DMS 273 treated with DMSO at 0.1 percent for 48 hours (cell line): Measurements from ENCODE around the gene PLP2.
A peak's percentile ranks its signal among the peaks of the same experiment; 100 is the strongest.
"Not testable (repeated sequence)": the region's sequence is repeated elsewhere in the genome, so short reads cannot be mapped to it uniquely, and the experiment has no call there.

Experiments
- DNase-seq: peaks from one replicate; lab custom pipeline; 2025; lab: John Stamatoyannopoulos, UW

The PLP2 gene

GRCh38 chrX:49171752-49172279, at the start of gene PLP2:
PLP2 (plus strand) TSS chrX:49171898; CDS start chrX:49172001, 103 bp downstream.
- DNase-seq = no peak

- no peak for DNase-seq
Observed at GRCh38 chrX:49122499-49122898, 49.2 kb upstream of the PLP2 start.

- DNase-seq = not testable (repeated sequence)
Observed at GRCh38 chrX:49127742-49128258, 43.9 kb upstream of the PLP2 start.

- no peak for DNase-seq
Observed at GRCh38 chrX:49129427-49129826, 42.3 kb upstream of the PLP2 start.

- DNase-seq = not testable (repeated sequence)
Observed at GRCh38 chrX:49132275-49132674, 39.4 kb upstream of the PLP2 start.

- DNase-seq = no peak
Observed at GRCh38 chrX:49133759-49134158, 37.9 kb upstream of the PLP2 start.

- no peak for DNase-seq
Observed at GRCh38 chrX:49137492-49137891, 34.2 kb upstream of the PLP2 start.

GRCh38 chrX:49139713-49140112, 32.0 kb upstream of the PLP2 start:
- no peak for DNase-seq

- not testable (repeated sequence) for DNase-seq
Observed at GRCh38 chrX:49142264-49142663, 29.4 kb upstream of the PLP2 start.

- DNase-seq = not testable (repeated sequence)
Observed at GRCh38 chrX:49143154-49143553, 28.5 kb upstream of the PLP2 start.

- DNase-seq = no peak
Observed at GRCh38 chrX:49147282-49147681, 24.4 kb upstream of the PLP2 start.

GRCh38 chrX:49147936-49148335, 23.8 kb upstream of the PLP2 start:
- no peak for DNase-seq

- DNase-seq = not testable (repeated sequence)
Observed at GRCh38 chrX:49148390-49149100, 23.2 kb upstream of the PLP2 start.

GRCh38 chrX:49149291-49149690, 22.4 kb upstream of the PLP2 start:
- not testable (repeated sequence) for DNase-seq

- no peak for DNase-seq
Observed at GRCh38 chrX:49153467-49153866, 18.2 kb upstream of the PLP2 start.

- DNase-seq = no peak
Observed at GRCh38 chrX:49155243-49155899, 16.3 kb upstream of the PLP2 start.

- DNase-seq = peak; percentile 28
Observed at GRCh38 chrX:49155900-49156837, 15.5 kb upstream of the PLP2 start.

GRCh38 chrX:49157194-49157593, 14.5 kb upstream of the PLP2 start:
- no peak for DNase-seq

GRCh38 chrX:49160908-49161307, 10.8 kb upstream of the PLP2 start:
- DNase-seq = no peak

- DNase-seq = no peak
Observed at GRCh38 chrX:49161632-49162031, 10.1 kb upstream of the PLP2 start.

GRCh38 chrX:49162620-49163019, 9.1 kb upstream of the PLP2 start, which contains the start of gene MAGIX:
MAGIX (plus strand) TSS chrX:49162758; CDS start chrX:49162890, 132 bp downstream.
- no peak for DNase-seq
